HCT116 (cell line): ENCODE data around the gene CACNA1F.

Experiments
- ATF3 ChIP-seq: IDR thresholded peaks from 2 replicates; pipeline ENCODE4 v1.6.1; 2012
- CEBPB ChIP-seq: IDR thresholded peaks from 2 replicates; pipeline ENCODE4 v1.6.1; 2012; ENCODE audit warnings: low read depth
- EZH2 ChIP-seq: fragments of 200-600 bp; sonication (generic); IDR thresholded peaks from 2 replicates; pipeline ENCODE4 v1.6.1; 2017; ENCODE audit warnings: antibody characterized with exemption, mixed run types
- JUND ChIP-seq: IDR thresholded peaks from 2 replicates; pipeline ENCODE4 v1.6.1; 2012
- MAX ChIP-seq: IDR thresholded peaks from 2 replicates; pipeline ENCODE4 v1.6.1; 2012
- POLR2A ChIP-seq: IDR thresholded peaks from 2 replicates; pipeline ENCODE4 v1.7.0; 2011; ENCODE audit warnings: borderline replicate concordance; ENCODE audit not compliant: insufficient read depth, insufficient read length; ENCODE audit errors: extremely low read depth
- POLR2AphosphoS5 ChIP-seq: IDR thresholded peaks from 2 replicates; pipeline ENCODE4 v1.6.1; 2011; ENCODE audit warnings: mild to moderate bottlenecking, low read depth, low read length, moderate library complexity
- REST ChIP-seq: IDR thresholded peaks from 2 replicates; pipeline ENCODE4 v1.6.1; 2012; ENCODE audit warnings: low read depth
- SIN3A ChIP-seq: IDR thresholded peaks from 2 replicates; pipeline ENCODE4 v1.6.1; 2012; ENCODE audit warnings: low read depth
- SRF ChIP-seq: IDR thresholded peaks from 2 replicates; pipeline ENCODE4 v1.6.1; 2012; ENCODE audit warnings: low read depth
- TCF7L2 ChIP-seq: IDR thresholded peaks from 2 replicates; pipeline ENCODE4 v1.7.0; 2011; ENCODE audit warnings: borderline replicate concordance, inconsistent platforms; ENCODE audit not compliant: insufficient read depth, insufficient read length; ENCODE audit errors: extremely low read depth
- TF ChIP-seq, protein P1 (sequence below), 3 experiments: fragments of 200-600 bp in 1 of 3; sonication (generic) in 1 of 3; IDR thresholded peaks in 2 of 3; conservative IDR thresholded peaks in 1 of 3; 2 replicates each; pipeline ENCODE4 v1.5.1; 2012 to 2017; ENCODE audit warnings: low read depth in 2 of 3, low read length in 2 of 3, antibody characterized with exemption in 1 of 3, borderline replicate concordance in 1 of 3, control low read depth in 1 of 3, mild to moderate bottlenecking in 1 of 3, mixed read lengths in 1 of 3, mixed run types in 1 of 3, moderate library complexity in 1 of 3; ENCODE audit not compliant: insufficient read depth in 1 of 3

DNA sequence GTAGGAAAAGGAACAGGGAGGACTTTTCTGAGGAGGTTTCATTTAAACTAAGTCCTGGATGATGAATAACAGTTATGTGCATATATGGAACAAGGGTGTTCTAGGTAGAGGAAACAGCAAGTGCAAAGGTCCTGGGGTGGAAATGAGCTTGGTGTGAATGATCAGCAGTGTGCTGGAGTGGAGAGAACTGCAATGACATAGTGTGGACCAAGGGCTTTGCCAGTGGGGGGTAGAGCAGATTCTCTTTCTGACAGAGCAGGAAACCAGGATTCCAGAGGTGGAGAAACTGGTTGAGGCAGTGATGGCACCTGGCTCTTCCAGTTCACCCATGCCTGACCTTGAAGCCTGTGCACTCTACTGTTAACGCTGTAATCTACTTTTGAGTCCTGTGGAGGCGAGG lies 38.2 kb upstream of the CACNA1F start:
- TF ChIP-seq SRF (no peak), JUND (no peak), TCF7L2 (no peak), EZH2 (no peak), POLR2AphosphoS5 (no peak), MAX (no peak), CEBPB (no peak), ATF3 (no peak), POLR2A (no peak), REST (no peak), SIN3A (no peak)
- TF ChIP-seq, protein P1, sequence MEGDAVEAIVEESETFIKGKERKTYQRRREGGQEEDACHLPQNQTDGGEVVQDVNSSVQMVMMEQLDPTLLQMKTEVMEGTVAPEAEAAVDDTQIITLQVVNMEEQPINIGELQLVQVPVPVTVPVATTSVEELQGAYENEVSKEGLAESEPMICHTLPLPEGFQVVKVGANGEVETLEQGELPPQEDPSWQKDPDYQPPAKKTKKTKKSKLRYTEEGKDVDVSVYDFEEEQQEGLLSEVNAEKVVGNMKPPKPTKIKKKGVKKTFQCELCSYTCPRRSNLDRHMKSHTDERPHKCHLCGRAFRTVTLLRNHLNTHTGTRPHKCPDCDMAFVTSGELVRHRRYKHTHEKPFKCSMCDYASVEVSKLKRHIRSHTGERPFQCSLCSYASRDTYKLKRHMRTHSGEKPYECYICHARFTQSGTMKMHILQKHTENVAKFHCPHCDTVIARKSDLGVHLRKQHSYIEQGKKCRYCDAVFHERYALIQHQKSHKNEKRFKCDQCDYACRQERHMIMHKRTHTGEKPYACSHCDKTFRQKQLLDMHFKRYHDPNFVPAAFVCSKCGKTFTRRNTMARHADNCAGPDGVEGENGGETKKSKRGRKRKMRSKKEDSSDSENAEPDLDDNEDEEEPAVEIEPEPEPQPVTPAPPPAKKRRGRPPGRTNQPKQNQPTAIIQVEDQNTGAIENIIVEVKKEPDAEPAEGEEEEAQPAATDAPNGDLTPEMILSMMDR (IDR thresholded peaks at IDR 0.05 in 2 of 3, conservative IDR thresholded peaks at IDR 0.05 in 1 of 3; ENCODE audit: borderline replicate concordance in 1 of 3, insufficient read depth in 1 of 3, low read depth in 2 of 3, low read length in 2 of 3), result no peak
